ENCODE results near the gene TMEM171.

The TMEM171 gene

GRCh38 chr5:73179730-73180129, 59.4 kb downstream of the TMEM171 start:
- Mint-ChIP-seq H3K27me3 (peaks cover 76% of the 10 kb centered on the region), H3K4me1 (no peaks in the 10 kb centered on the region), H3K36me3 (ENCODE audit: low read depth) (no peaks in the 10 kb centered on the region), H3K27ac (no peak overlapping the region), H3K9me3 (peaks cover 4% of the 10 kb centered on the region), H3K4me3 (no peak overlapping the region)
- DNase-seq (no peak), ATAC-seq (no peak)

GRCh38 chr5:73180566-73180965, 60.2 kb downstream of the TMEM171 start:
- H3K4me3 Mint-ChIP-seq, result no peak overlapping the region
- H3K36me3 Mint-ChIP-seq (ENCODE audit: low read depth), result no peaks in the 10 kb centered on the region
- H3K27me3 Mint-ChIP-seq, result peaks cover 74% of the 10 kb centered on the region
- H3K4me1 Mint-ChIP-seq, result no peaks in the 10 kb centered on the region
- H3K27ac Mint-ChIP-seq, result no peak overlapping the region
- ATAC-seq (no peak), DNase-seq (no peak)
- peaks cover 4% of the 10 kb centered on the region for H3K9me3 Mint-ChIP-seq

Data from activated naive CD8-positive, alpha-beta T cell treated with anti-CD3 and anti-CD28 coated beads, Interleukin-2, amount 50 U/mL, for 24 hours (primary cell).